HCT116 (cell line): Measurements from ENCODE around the gene EGFR. TPM values are rescaled to one million over a fixed set of nuclear protein-coding genes. Genes with fewer than 3 reads are reported as not detected.

Experiments used
- ATAC-seq: fragments of 200-7000 bp; cut with Tn5 transposase; 2 replicates; pipeline ENCODE4 v1.9.1; 2020; ENCODE audit warnings: mild to moderate bottlenecking, moderate library complexity
- BruUV-seq: library from RNA; stranded (reverse); fragments of 400-500 nt; replicated peaks from 2 replicates; lab custom pipeline; 2021; lab: Mats Ljungman, UMichigan
- CTCF ChIA-PET: fragments of 300-600 bp; sonication (Branson Sonifier 250); formaldehyde crosslinking; loops from one replicate; lab custom pipeline; 2021; ENCODE audit warnings: antibody characterized with exemption; lab: Charles Lee
- POLR2A ChIA-PET: fragments of 300-600, 350-600 bp; sonication (Branson Sonifier 250); formaldehyde crosslinking; loops from one replicate; lab custom pipeline; 2021; ENCODE audit warnings: antibody characterized with exemption; lab: Charles Lee
- RAD21 ChIA-PET, 2 experiments: fragments of 300-600 bp; sonication (Branson Sonifier 250); formaldehyde crosslinking; loops; one replicate each; lab custom pipeline; 2023; ENCODE audit warnings: low total read pairs in 2 of 2; ENCODE audit not compliant: uncharacterized antibody in 2 of 2, unreplicated experiment in 2 of 2, low non-redundant PET in 1 of 2; lab: Charles Lee
- DNase-seq: peaks from one replicate; pipeline ENCODE4 v3.0.0-alpha.2; 2010; ENCODE audit warnings: low read depth, low spot score
- H2AFZ ChIP-seq: fragments of 200-600 bp; shearing (Covaris generic), sonication (generic); 2 replicates; pipeline ENCODE4 v1.6.1; 2017; ENCODE audit warnings: low read depth, mixed run types, mixed read lengths, antibody characterized with exemption, low read length; ENCODE audit not compliant: poor library complexity, severe bottlenecking
- H3K27ac ChIP-seq: 2 replicates; pipeline ENCODE4 v1.5.1; 2012; ENCODE audit warnings: low read depth, low read length
- H3K27me3 ChIP-seq: fragments of 200-600 bp; sonication (generic); 2 replicates; pipeline ENCODE4 v1.6.1; 2016; ENCODE audit warnings: mixed run types, low read length, mixed read lengths; ENCODE audit not compliant: insufficient read depth
- H3K36me3 ChIP-seq, 2 experiments: fragments of 200-500 bp in 1 of 2; fragments of 200-600 bp in 1 of 2; sonication (Bioruptor generic) in 1 of 2; sonication (generic) in 1 of 2; 2 replicates each; pipeline versions ENCODE4 v1.5.1 to v1.6.1; 2014 to 2016; ENCODE audit warnings: low read length in 2 of 2, inconsistent platforms in 1 of 2, mixed read lengths in 1 of 2, mixed run types in 1 of 2; ENCODE audit not compliant: insufficient read depth in 2 of 2, control insufficient read depth in 1 of 2
- H3K4me1 ChIP-seq, 2 experiments: fragments of 200-600 bp in 1 of 2; sonication (generic) in 1 of 2; 2 replicates each; pipeline versions ENCODE4 v1.5.1 to v1.6.1; 2012 to 2017; ENCODE audit warnings: low read length in 2 of 2, inconsistent platforms in 1 of 2, mild to moderate bottlenecking in 1 of 2, mixed read lengths in 1 of 2, mixed run types in 1 of 2, moderate library complexity in 1 of 2; ENCODE audit not compliant: insufficient read depth in 2 of 2, control insufficient read depth in 1 of 2
- H3K4me2 ChIP-seq: fragments of 200-600 bp; sonication (generic); 2 replicates; pipeline ENCODE4 v1.6.1; 2017; ENCODE audit warnings: mixed run types, low read length, mixed read lengths
- H3K4me3 ChIP-seq, 2 experiments: fragments of 200-600 bp in 1 of 2; sonication (generic) in 1 of 2; replicated peaks in 1 of 2; 2 replicates each; pipeline ENCODE4 v1.5.1; 2011 to 2016; ENCODE audit warnings: low read length in 2 of 2, control low read depth in 1 of 2, low read depth in 1 of 2, mild to moderate bottlenecking in 1 of 2, mixed read lengths in 1 of 2, mixed run types in 1 of 2
- H3K79me2 ChIP-seq: fragments of 200-600 bp; sonication (generic); 2 replicates; pipeline ENCODE4 v1.6.1; 2017; ENCODE audit warnings: mild to moderate bottlenecking, mixed run types, low read length, moderate library complexity, mixed read lengths; ENCODE audit not compliant: insufficient read depth
- H3K9ac ChIP-seq: fragments of 200-600 bp; sonication (generic); 2 replicates; pipeline ENCODE4 v1.6.1; 2016; ENCODE audit warnings: low read length, mixed read lengths
- H3K9me2 ChIP-seq: fragments of 200-600 bp; sonication (generic), shearing (Covaris generic); 2 replicates; pipeline ENCODE4 v1.6.1; 2017; ENCODE audit warnings: mixed run types, mild to moderate bottlenecking, moderate library complexity; ENCODE audit not compliant: insufficient read depth
- H3K9me3 ChIP-seq, 2 experiments: fragments of 200-500 bp in 1 of 2; fragments of 200-600 bp in 1 of 2; sonication (Bioruptor generic) in 1 of 2; sonication (generic) in 1 of 2; 2 replicates each; pipeline ENCODE4 v1.6.1; 2014 to 2017; ENCODE audit warnings: low read length in 2 of 2, mixed read lengths in 2 of 2, inconsistent platforms in 1 of 2, low read depth in 1 of 2, mild to moderate bottlenecking in 1 of 2, mixed run types in 1 of 2, moderate library complexity in 1 of 2; ENCODE audit not compliant: control insufficient read depth in 1 of 2, insufficient read depth in 1 of 2
- H4K20me1 ChIP-seq: fragments of 200-600 bp; sonication (generic), shearing (Covaris generic); 2 replicates; pipeline ENCODE4 v1.6.1; 2017; ENCODE audit warnings: mixed run types, mild to moderate bottlenecking, moderate library complexity; ENCODE audit not compliant: insufficient read depth
- CBX3 ChIP-seq: IDR thresholded peaks from 2 replicates; pipeline ENCODE4 v1.6.1; 2012; ENCODE audit warnings: low read depth
- CEBPB ChIP-seq: IDR thresholded peaks from 2 replicates; pipeline ENCODE4 v1.6.1; 2012; ENCODE audit warnings: low read depth
- EGR1 ChIP-seq: IDR thresholded peaks from 2 replicates; pipeline ENCODE4 v1.6.1; 2012; ENCODE audit warnings: low read depth
- ELF1 ChIP-seq: IDR thresholded peaks from 2 replicates; pipeline ENCODE4 v1.6.1; 2012; ENCODE audit warnings: low read depth, borderline replicate concordance
- EZH2 ChIP-seq: fragments of 200-600 bp; sonication (generic); IDR thresholded peaks from 2 replicates; pipeline ENCODE4 v1.6.1; 2017; ENCODE audit warnings: antibody characterized with exemption, mixed run types
- EZH2phosphoT487 ChIP-seq: fragments of 200-600 bp; IDR thresholded peaks from 2 replicates; pipeline ENCODE4 v1.6.1; 2018; ENCODE audit warnings: antibody characterized with exemption, borderline replicate concordance
- FOSL1 ChIP-seq: IDR thresholded peaks from 2 replicates; pipeline ENCODE4 v1.6.1; 2012; ENCODE audit warnings: low read depth
- JUND ChIP-seq: IDR thresholded peaks from 2 replicates; pipeline ENCODE4 v1.6.1; 2012
- POLR2A ChIP-seq: IDR thresholded peaks from 2 replicates; pipeline ENCODE4 v1.7.0; 2011; ENCODE audit warnings: borderline replicate concordance; ENCODE audit not compliant: insufficient read depth, insufficient read length; ENCODE audit errors: extremely low read depth
- SIN3A ChIP-seq: IDR thresholded peaks from 2 replicates; pipeline ENCODE4 v1.6.1; 2012; ENCODE audit warnings: low read depth
- SRF ChIP-seq: IDR thresholded peaks from 2 replicates; pipeline ENCODE4 v1.6.1; 2012; ENCODE audit warnings: low read depth
- TCF7L2 ChIP-seq: IDR thresholded peaks from 2 replicates; pipeline ENCODE4 v1.7.0; 2011; ENCODE audit warnings: borderline replicate concordance, inconsistent platforms; ENCODE audit not compliant: insufficient read depth, insufficient read length; ENCODE audit errors: extremely low read depth
- ZFX ChIP-seq: fragments of 450-650 bp; IDR thresholded peaks from 2 replicates; pipeline ENCODE4 v1.6.1; 2017
- ZNF274 ChIP-seq: fragments of 200-500 bp; sonication (Bioruptor generic); IDR thresholded peaks from 2 replicates; pipeline ENCODE4 v1.6.1; 2014; ENCODE audit warnings: mild to moderate bottlenecking, low read depth, low read length, inconsistent platforms
- intact Hi-C: fragments of 100-400 bp; cut with micrococcal nuclease; formaldehyde crosslinking; loops from 2 replicates; pipeline ENCODE4 v1.10.0; 2022
- total RNA-seq: library from RNA; stranded (reverse); gene quantifications from one replicate; pipeline ENCODE4 v1.2.1, GENCODE V29; 2021; ENCODE audit not compliant: unreplicated experiment
- TF ChIP-seq, protein P1 (sequence below): IDR thresholded peaks from 2 replicates; pipeline ENCODE4 v1.6.1; 2011; ENCODE audit warnings: mild to moderate bottlenecking, low read length, moderate library complexity; ENCODE audit not compliant: insufficient replicate concordance; ENCODE audit errors: extremely low read depth
- TF ChIP-seq, protein P2 (sequence below), 3 experiments: fragments of 200-600 bp in 1 of 3; sonication (generic) in 1 of 3; IDR thresholded peaks in 2 of 3; conservative IDR thresholded peaks in 1 of 3; 2 replicates each; pipeline ENCODE4 v1.5.1; 2012 to 2017; ENCODE audit warnings: low read depth in 2 of 3, low read length in 2 of 3, antibody characterized with exemption in 1 of 3, borderline replicate concordance in 1 of 3, control low read depth in 1 of 3, mild to moderate bottlenecking in 1 of 3, mixed read lengths in 1 of 3, mixed run types in 1 of 3, moderate library complexity in 1 of 3; ENCODE audit not compliant: insufficient read depth in 1 of 3

Gene EGFR
- total RNA-seq, 1 experiment from 2014 or later = 71.5 TPM

DNA sequence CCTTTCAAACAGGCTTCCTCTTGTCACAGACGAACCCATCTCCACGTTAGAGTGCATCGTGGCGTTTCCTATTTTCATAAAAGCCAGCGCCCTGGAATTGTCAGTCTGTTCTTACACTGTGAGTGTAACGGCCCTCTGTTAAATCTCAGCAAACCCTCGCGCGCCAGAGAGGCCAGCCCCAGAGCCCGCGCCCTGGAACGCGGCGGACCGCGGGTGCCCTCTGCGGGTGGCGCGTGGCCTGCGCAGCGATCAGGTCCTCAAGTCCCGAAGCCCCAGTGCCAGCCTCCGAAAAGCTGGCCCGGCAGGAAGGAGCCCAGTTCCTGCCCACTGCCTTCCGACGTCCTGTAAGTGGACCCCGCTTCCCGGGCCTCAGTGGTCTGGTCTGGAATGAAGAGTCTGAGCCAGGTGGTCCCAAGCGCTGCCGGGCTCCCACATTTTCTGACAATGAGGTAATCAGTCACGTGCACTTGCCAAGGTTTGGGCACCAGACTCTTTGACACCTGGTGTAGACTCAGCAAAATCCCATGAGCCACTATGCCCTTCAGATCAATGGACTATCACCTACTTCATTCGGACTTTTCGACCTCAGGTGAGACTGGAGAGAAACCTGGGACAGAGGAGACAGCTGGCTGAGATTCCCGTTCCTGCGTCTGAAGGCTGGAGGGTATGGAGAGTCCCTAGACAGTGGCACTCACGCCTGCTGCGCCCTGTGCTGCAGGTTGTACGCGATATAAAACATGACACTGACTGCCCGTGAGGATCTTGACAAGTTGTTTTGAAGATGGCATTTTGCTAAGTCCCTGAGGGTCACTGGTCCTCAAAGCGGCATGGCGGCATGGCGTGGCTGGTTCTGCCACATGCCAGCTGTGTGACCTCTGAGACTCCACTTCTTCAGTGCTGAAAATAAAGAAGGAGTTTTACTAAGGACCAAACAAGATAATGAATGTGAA is 237.0 kb downstream of the EGFR start (continued):
- TF ChIP-seq, protein P1, sequence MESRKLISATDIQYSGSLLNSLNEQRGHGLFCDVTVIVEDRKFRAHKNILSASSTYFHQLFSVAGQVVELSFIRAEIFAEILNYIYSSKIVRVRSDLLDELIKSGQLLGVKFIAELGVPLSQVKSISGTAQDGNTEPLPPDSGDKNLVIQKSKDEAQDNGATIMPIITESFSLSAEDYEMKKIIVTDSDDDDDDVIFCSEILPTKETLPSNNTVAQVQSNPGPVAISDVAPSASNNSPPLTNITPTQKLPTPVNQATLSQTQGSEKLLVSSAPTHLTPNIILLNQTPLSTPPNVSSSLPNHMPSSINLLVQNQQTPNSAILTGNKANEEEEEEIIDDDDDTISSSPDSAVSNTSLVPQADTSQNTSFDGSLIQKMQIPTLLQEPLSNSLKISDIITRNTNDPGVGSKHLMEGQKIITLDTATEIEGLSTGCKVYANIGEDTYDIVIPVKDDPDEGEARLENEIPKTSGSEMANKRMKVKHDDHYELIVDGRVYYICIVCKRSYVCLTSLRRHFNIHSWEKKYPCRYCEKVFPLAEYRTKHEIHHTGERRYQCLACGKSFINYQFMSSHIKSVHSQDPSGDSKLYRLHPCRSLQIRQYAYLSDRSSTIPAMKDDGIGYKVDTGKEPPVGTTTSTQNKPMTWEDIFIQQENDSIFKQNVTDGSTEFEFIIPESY = no peak
- TF ChIP-seq JUND (no peak), TCF7L2 (no peak), FOSL1 (no peak)

DNA sequence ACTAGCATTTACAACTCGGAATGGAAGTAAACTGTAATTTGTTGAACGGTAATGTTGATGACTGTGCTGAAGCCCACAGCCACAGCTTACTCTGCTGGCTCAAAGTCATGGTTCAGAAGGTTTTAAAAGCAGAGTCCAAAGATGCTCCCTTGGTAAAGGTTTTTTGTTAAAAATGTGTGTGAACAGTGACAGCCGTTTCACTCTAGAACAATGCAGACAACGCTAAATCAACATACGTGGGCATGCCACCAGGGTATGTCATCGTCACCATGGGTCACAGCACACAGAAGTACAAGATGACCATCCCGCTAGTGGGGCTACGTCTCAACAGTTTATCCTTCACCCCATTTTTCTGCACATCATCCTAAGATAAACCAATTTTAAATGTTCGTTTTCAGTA is 239.8 kb downstream of the EGFR start:
- intact Hi-C loops = loop anchor here (10.0 kb wide), 1 partner anchor 244 kb away; the partner anchor contains the start of gene EGFR
- RAD21 ChIA-PET = interaction anchor here in 1 of 2 experiments (0.6 kb wide), 1 partner anchor 487 kb away, joined by 3 read pairs; no protein-coding TSS in a partner anchor
- no TSS peak for BruUV-seq
- CTCF ChIA-PET = no interaction called here
- Histone ChIP-seq H3K27me3 (no peaks in the 10 kb centered on the region), H3K9me2 (no peaks in the 10 kb centered on the region), H3K27ac (no peak overlapping the region), H3K79me2 (no peaks in the 10 kb centered on the region), H3K4me2 (no peak overlapping the region), H3K9me3 (no peaks in the 10 kb centered on the region), H3K36me3 (no peaks in the 10 kb centered on the region), H3K9ac (no peak overlapping the region), H4K20me1 (no peaks in the 10 kb centered on the region), H2AFZ (no peak overlapping the region), H3K4me3 (no peak overlapping the region), H3K4me1 (peaks cover 2 to 17% of the 10 kb centered on the region in 2 experiments; a peak in 2 of 4 replicates)
- DNase-seq (no peak), ATAC-seq (no peak)
- TF ChIP-seq SIN3A = no peak
- no peak for TF ChIP-seq EZH2
- no peak for TF ChIP-seq ZFX
- no peak for TF ChIP-seq CBX3
- TF ChIP-seq ELF1 = no peak
- no peak for TF ChIP-seq EGR1
- no peak for TF ChIP-seq SRF
- TF ChIP-seq, protein P2, sequence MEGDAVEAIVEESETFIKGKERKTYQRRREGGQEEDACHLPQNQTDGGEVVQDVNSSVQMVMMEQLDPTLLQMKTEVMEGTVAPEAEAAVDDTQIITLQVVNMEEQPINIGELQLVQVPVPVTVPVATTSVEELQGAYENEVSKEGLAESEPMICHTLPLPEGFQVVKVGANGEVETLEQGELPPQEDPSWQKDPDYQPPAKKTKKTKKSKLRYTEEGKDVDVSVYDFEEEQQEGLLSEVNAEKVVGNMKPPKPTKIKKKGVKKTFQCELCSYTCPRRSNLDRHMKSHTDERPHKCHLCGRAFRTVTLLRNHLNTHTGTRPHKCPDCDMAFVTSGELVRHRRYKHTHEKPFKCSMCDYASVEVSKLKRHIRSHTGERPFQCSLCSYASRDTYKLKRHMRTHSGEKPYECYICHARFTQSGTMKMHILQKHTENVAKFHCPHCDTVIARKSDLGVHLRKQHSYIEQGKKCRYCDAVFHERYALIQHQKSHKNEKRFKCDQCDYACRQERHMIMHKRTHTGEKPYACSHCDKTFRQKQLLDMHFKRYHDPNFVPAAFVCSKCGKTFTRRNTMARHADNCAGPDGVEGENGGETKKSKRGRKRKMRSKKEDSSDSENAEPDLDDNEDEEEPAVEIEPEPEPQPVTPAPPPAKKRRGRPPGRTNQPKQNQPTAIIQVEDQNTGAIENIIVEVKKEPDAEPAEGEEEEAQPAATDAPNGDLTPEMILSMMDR (IDR thresholded peaks at IDR 0.05 in 2 of 3, conservative IDR thresholded peaks at IDR 0.05 in 1 of 3; ENCODE audit: borderline replicate concordance in 1 of 3, insufficient read depth in 1 of 3, low read depth in 2 of 3, low read length in 2 of 3) = no peak
- TF ChIP-seq POLR2A = no peak
- no peak for TF ChIP-seq CEBPB
- TF ChIP-seq ZNF274 = no peak
- TF ChIP-seq EZH2phosphoT487 = no peak
- TF ChIP-seq FOSL1 = no peak
- POLR2A ChIA-PET = no interaction called here
